NCI-H2171 (cell line): Measurements from ENCODE around the gene NPHP1.
A peak's percentile ranks its signal among the peaks of the same experiment; 100 is the strongest.
"Not testable (repeated sequence)": the region's sequence is repeated elsewhere in the genome, so short reads cannot be mapped to it uniquely, and the experiment has no call there.

Source experiments
- DNase-seq: peaks from one replicate; lab custom pipeline; 2025; lab: John Stamatoyannopoulos, UW

The NPHP1 gene

GRCh38 chr2:110126906-110127305, 77.9 kb downstream of the NPHP1 start:
- DNase-seq = no peak

DNA sequence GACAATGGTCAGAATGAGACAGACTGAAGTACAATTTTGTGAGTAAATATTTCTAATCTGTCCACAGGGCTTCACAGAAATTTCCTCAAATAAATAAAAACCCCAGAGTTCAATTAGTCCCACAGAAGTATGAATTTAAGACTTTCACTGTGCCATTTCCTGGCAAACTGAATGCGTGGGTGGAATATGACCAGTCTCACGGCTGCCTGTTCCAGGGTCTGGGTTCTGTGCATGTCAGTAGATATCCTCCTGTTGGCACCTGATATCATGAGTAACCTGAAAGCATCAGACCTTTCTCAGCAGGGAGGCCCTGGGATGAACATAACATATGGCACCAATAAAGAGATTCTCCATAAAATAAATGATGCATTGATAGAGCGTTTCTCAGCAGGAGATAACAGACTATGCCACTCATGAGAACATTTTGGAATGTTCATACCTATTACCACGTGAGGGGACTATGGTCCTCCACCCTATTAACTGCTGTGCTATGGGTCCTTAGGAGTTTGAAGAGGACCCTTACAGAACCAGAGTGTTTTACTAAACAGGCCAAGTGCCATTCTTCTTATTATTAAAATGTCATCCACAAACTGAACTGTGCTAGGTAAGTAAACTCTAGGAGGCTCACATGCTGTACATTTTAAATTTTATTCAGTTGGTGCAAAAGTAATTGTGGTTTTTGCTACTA, 78.6 kb downstream of the NPHP1 start:
- DNase-seq = peak; percentile 43

DNA sequence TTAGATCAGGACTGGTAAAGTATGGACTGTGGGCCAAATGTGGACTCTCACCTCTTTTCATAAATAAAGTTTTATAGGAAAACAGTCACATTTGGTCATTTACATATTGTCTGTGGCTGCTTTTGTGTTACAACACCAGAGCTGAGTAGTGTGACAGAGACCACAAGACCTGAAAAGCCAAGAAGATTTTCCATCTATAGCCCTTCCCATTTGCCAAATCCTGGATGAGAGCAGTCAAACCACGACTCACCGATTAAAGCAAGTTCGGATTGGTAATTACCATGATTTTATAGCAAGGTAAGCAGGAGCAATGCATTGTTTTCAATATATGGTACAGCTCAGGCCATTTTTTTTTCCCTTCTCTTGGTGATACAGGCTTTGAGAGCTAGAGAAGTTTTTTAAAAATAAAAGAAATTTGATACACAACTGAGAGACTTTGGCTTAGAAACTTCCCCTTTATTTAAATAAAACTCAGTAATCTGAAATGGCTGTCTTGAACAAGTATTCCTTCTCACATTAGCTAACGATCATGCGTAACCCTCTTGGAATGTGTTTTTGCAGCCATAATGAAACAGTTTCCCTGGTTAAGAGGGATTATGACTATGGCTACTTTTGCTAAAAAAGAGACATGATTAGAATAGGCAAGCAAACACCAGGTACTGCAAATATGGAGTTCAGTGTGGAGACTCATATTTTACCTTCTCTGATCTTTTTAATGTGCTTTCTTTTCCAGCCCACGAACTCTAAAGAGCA, 79.7 kb downstream of the NPHP1 start:
- no peak for DNase-seq

DNA sequence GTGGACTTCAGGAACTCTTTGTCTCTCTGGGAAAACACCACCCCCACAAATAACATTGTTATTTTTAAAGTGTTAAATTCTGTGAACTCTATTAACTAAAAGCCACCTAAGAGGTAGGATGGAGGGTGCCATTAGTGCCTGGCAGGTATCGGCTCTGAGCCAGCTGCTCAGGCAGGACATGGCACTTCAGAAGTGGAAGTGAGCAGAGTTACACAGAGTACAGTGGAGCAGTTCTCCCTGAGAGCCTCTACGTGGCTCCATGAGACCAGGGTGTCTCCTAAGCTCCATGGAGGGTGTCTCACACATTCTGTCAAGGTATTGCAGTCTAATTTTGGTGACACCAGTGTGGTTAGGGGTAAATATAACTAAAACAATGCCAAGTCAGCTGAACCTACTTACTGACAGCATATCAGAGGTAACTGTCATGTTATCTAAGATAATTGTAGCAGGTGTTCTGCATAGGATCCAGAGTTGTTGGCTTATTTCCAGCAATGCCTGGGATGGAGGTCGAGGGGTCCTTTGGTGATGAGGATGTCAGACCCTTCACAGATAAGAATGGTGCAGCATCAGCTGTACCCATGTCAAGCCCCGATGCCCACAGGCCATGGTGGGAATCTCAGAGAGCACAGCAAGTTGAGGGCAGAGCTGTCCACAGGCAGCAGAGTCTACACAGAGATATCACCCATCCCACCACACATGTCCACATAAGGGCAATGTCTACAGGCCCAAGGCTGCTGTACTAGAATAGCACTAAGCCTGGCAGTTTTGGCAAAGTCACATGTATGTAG, 80.6 kb downstream of the NPHP1 start:
- no peak for DNase-seq

DNA sequence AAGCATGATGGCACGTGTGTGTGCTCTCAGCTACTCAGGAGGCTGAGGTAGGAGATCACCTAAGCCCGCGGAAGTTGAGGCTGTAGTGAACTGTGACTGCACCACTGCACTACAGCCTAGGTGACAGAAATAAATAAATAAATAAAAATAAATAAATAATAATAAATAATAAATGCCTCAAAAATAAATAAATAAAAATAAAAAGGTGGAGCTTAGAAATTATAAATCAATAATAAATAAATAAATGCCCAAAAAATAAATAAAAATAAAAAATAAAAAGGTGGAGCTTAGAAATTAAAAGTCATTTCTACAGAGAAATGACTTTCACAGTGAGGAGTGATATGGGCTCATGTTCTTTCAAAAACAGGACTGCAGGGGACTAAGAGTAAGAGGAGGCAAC, 83.2 kb downstream of the NPHP1 start:
- no peak for DNase-seq

GRCh38 chr2:110121052-110121334, 83.8 kb downstream of the NPHP1 start:
- DNase-seq = no peak

DNA sequence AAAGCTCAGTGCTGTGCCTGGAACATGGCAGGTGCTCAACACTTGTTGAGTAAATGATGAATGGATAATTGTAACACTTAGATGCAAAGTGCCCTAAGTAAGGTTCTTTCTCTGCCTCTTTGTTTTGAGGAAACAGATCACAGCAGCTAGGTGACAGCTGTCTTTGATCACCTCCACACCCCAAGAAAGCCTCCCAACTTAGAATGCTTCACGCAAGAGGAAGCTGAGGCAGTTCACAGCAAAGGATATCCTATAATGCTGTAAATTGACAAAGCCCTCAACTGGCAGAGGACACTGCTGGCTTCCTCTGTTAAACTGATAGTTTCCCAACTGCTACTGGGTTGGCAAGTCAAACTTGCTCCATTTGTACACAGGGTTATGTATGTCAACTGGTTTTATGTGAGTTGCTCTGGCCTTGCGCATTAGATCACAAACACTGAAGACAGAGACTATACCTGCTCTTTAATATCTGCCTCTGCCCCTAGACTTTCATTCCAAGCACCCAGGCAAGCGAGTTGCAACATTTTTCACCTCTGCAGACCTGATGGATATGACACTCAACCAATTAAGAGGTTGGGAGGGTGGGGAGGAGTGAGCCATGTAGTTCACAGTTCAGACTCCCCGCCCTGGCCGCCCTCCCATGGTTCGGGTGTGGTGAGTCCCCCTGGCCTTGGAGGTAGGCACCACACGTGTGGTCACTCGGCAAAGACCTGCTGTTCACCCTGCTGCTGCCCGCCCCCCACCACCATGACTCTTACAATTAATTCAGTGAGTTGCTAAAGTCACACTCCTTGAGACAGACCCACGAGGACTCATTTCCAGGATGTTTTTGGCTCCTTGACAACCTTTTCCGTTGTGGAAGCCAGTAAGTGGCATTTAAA, 84.4 kb downstream of the NPHP1 start:
- no peak for DNase-seq

DNA sequence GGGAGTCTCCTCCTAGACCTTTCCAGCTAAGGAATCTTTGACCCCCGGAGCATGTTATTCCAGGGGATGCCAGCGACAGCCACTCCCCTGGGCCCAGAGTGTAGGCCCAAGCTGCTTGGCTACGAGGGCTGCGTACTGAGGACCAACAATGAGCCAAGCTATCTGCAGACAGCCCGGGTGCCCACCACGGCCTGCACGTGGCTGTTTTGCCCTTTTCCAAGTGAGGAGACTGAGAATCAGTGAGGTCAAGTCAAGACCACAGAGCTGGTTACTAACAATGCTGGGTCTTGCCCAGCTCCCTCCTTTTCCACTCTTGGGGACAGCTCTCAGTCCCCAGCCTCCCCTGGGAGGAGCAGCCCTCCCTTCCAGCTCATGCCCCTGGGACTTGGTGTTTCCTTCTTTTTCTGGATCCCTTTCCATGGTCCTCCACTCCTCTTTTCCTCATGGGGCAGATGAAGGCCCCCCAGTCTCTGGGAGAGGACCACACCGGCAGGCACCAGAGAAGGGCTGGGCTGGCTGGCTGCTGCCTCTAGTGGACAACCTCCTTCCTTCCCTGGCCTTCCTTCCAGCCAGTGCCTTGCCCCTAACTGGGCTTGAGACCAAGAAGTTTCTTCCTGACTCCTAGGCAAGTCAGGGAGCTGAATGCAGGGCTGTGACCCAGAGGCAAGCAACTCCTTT, 88.6 kb downstream of the NPHP1 start:
- DNase-seq = no peak

DNA sequence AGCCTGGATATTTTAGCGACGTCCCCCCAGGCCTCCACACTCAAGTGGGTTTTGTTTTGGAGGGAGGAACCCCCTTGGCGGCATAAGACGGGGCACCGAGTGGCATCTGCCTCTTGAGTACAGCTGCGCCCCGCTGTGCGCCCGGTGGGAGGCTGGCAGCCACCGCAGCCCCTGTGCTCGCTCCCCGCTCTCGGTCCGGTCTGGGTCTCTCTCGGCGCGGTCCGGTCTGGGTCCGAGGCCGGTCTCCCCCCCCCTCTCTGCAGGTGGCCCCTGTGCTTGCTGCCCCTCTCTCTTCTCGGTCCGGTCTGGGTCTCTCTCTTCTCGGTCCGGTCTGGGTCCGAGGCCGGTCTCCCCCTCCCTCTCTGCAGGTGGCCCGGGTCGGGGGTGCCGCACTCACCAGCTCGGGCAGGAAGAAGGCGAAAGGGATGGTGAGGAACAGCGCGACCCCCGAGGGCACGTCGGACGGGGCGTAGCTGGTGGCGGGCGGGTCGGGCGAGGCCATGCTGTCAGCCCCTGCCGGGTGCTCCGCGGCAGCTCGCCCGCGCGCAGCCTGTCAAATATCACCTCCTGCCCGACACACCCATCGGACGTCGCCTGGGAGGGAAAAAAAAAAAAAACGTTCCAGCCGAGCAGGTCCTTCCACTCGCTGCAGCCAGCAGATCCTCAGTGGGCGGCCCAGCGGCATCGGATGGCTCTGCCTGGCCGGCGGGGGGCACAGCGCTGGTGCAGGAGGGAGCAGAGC, 89.4 kb downstream of the NPHP1 start, which contains the start of gene MALL:
MALL (minus strand) TSS at position 532 of the 742 bp plus-strand sequence; CDS start at position 502, 30 bp downstream.
- peak; percentile 42 for DNase-seq

- DNase-seq = peak; percentile 39
Measured at GRCh38 chr2:110114831-110115255, 90.0 kb downstream of the NPHP1 start.

- peak; percentile 30 for DNase-seq
Measured at GRCh38 chr2:110113961-110114591, 90.7 kb downstream of the NPHP1 start.

DNA sequence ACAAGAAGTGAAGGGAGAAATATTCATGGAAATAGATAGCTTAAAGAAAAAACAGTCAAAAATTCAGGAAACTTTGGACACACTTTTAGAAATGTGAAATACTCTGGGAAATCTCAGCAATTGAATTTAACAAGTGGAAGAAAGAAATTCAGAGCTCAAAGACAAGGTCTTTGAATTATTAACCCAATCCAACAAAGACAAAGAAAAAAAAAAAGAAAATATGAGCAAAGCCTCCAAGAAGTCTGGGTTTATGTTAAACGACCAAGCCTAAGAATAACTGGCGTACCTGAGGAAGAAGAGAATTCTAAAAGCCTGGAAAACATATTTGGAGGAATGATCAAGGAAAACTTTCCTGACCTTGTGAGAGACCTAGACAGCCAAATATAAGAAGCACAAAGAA, 96.5 kb downstream of the NPHP1 start:
- not testable (repeated sequence) for DNase-seq

DNA sequence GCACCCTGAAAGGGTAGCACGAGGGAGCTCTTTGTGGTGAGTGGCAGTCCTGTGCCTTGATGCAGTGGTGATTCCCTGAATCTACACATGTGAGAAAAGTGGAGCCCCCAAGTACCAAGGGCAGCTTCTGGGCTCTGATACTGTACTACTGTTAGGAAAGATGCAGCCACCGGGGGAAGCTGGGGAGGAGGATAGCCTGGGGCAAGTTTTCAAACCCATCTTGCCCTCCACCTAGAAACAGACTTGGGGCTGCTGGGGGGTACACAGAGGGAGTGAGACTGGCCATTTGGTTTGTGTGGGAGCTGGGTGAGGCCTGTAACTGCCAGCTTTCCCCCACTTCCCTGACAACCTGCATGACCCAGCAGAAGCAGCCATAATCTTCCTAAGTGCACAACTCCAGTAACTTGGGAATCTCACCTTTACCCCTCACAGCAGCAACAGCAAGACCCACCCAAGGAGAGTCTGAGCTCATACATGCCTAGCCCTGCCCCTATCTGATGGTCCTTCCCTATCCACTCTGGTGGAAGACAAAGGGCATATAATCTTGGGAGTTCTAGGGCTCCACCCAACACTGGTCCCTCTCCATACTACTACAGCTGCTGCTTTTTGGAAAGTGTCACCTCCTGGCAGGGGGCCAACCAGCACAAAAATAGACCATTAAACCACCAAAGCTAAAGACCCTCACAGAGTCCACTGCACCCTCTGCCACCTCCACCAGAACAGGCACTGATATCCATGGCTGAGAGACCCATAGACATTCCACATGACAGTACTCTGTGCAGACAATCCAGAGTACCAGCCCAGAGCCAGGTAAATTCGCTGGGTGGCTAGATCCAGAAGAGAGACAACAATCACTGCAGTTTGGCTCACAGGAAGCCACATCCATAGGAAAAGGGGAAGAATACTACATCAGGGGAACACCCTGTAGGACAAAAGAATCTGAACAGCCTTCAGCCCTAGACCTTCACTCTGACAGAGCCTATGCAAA, 97.4 kb downstream of the NPHP1 start:
- DNase-seq = no peak

GRCh38 chr2:110106642-110107041, 98.2 kb downstream of the NPHP1 start:
- DNase-seq = no peak

DNA sequence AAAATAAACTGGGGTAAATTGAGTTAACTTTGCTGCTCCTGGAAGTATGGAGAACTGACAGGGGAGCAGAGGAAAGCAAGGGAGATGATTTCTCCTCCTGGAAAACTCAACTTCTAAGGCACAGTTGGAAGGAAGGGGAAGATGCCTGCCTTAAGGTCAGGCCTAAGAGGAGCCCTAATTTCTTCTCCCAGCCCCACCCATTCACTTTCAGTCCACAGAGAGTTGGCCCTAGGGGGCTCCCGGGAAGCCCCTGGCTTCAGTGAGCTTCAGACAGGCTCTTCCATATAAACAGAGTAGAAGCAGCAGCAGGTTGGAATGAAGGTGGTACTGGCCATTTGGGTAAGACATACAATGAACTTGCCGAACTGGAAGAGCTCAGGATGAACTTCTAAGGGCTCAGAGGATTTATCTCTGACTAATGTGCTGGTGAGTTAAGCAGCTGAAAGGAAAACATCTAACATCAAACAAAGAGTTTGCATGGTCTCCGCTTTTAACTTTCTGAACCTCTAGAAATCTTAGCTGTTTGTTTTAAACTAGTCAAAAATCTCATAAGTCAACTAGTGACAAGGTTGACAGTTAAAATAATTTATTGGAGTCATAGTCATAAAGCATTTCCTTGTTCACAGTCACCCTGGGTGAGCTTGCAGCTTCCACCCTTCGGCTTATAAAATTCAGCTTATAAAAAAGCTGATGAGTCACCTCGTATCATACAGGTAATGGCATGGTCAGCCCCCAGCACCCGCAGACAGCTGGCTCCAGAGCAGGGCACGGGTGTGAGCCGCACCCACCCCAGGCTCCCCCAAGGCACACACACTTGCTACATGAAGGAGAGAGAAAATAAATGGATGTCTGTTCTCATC, 99.0 kb downstream of the NPHP1 start:
- no peak for DNase-seq

GRCh38 chr2:110105183-110105582, 99.6 kb downstream of the NPHP1 start:
- DNase-seq = no peak

GRCh38 chr2:110104025-110104771, 100.6 kb downstream of the NPHP1 start:
- DNase-seq = no peak
